Osteoblast (primary cell): Measurements from ENCODE around the gene USF1. TPM values are rescaled to one million over a fixed set of nuclear protein-coding genes. Genes with fewer than 3 reads are reported as not detected.
A peak's percentile ranks its signal among the peaks of the same experiment; 100 is the strongest.

ENCODE experiments used
- DNase-seq: peaks from one replicate; pipeline ENCODE4 v3.0.0; 2011; ENCODE audit warnings: low spot score, mixed read lengths; ENCODE audit not compliant: insufficient read length; ENCODE audit errors: missing footprints
- H2AFZ ChIP-seq: 2 replicates; pipeline ENCODE4 v1.6.0; 2011; ENCODE audit warnings: mild to moderate bottlenecking, low read length
- H3K27ac ChIP-seq: 2 replicates; pipeline ENCODE4 v1.5.1; 2011; ENCODE audit warnings: mild to moderate bottlenecking, low read depth, low read length, moderate library complexity
- H3K27me3 ChIP-seq: 2 replicates; pipeline ENCODE4 v1.6.0; 2012; ENCODE audit warnings: mild to moderate bottlenecking, control low read depth, inconsistent platforms, low read length, moderate library complexity; ENCODE audit not compliant: insufficient read depth
- H3K36me3 ChIP-seq: 2 replicates; pipeline ENCODE4 v1.5.1; 2011; ENCODE audit warnings: mild to moderate bottlenecking, low read length, control low read depth, moderate library complexity; ENCODE audit not compliant: insufficient read depth
- H3K4me1 ChIP-seq: 2 replicates; pipeline ENCODE4 v1.5.1; 2011; ENCODE audit warnings: mild to moderate bottlenecking, low read length, control low read depth, moderate library complexity; ENCODE audit not compliant: insufficient read depth
- H3K4me2 ChIP-seq: 2 replicates; pipeline ENCODE4 v1.6.0; 2011; ENCODE audit warnings: mild to moderate bottlenecking, low read length; ENCODE audit not compliant: insufficient read depth
- H3K4me3 ChIP-seq: fragments of 200-600 bp; sonication (generic); 3 replicates; pipeline ENCODE4 v1.5.1; 2012; ENCODE audit warnings: mild to moderate bottlenecking, low read length, inconsistent platforms; ENCODE audit not compliant: insufficient read depth
- H3K79me2 ChIP-seq: 2 replicates; pipeline ENCODE4 v1.6.0; 2012; ENCODE audit warnings: mild to moderate bottlenecking, low read length, control low read depth, inconsistent platforms; ENCODE audit not compliant: insufficient read depth
- H3K9me3 ChIP-seq: 2 replicates; pipeline ENCODE4 v1.5.1; 2011; ENCODE audit warnings: low read depth, low read length, control low read depth
- H4K20me1 ChIP-seq: 2 replicates; pipeline ENCODE4 v1.6.0; 2012; ENCODE audit warnings: mild to moderate bottlenecking, low read length, control low read depth; ENCODE audit not compliant: insufficient read depth
- total RNA-seq: library from RNA; depleted of rRNA; stranded (reverse); fragments of >200 nt; gene quantifications from 2 replicates; pipeline ENCODE4 v1.2.3, GENCODE V29; 2012
- TF ChIP-seq, protein P1 (sequence below): IDR thresholded peaks from 2 replicates; pipeline ENCODE4 v1.5.1; 2011; ENCODE audit warnings: mild to moderate bottlenecking, low read depth, low read length, moderate library complexity; ENCODE audit errors: extremely low read depth

USF1 gene
- total RNA-seq, 1 donor = 47.4 TPM

GRCh38 chr1:161091796-161092507 is 46.2 kb upstream of the USF1 start:
- H3K9me3 ChIP-seq = no peaks in the 10 kb centered on the region
- no peaks in the 10 kb centered on the region for H4K20me1 ChIP-seq
- H3K4me3 ChIP-seq = no peak overlapping the region
- no peaks in the 10 kb centered on the region for H3K27me3 ChIP-seq
- H3K27ac ChIP-seq = no peak overlapping the region
- TF ChIP-seq, protein P1, sequence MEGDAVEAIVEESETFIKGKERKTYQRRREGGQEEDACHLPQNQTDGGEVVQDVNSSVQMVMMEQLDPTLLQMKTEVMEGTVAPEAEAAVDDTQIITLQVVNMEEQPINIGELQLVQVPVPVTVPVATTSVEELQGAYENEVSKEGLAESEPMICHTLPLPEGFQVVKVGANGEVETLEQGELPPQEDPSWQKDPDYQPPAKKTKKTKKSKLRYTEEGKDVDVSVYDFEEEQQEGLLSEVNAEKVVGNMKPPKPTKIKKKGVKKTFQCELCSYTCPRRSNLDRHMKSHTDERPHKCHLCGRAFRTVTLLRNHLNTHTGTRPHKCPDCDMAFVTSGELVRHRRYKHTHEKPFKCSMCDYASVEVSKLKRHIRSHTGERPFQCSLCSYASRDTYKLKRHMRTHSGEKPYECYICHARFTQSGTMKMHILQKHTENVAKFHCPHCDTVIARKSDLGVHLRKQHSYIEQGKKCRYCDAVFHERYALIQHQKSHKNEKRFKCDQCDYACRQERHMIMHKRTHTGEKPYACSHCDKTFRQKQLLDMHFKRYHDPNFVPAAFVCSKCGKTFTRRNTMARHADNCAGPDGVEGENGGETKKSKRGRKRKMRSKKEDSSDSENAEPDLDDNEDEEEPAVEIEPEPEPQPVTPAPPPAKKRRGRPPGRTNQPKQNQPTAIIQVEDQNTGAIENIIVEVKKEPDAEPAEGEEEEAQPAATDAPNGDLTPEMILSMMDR = no peak
- H3K4me2 ChIP-seq = no peak overlapping the region
- no peak overlapping the region for H2AFZ ChIP-seq
- H3K36me3 ChIP-seq = no peaks in the 10 kb centered on the region
- peaks cover 19% of the 10 kb centered on the region for H3K4me1 ChIP-seq
- peak; percentile 83 for DNase-seq
- H3K79me2 ChIP-seq = no peaks in the 10 kb centered on the region

GRCh38 chr1:161091093-161091492 is 45.3 kb upstream of the USF1 start:
- Histone ChIP-seq H2AFZ (no peak overlapping the region), H3K36me3 (no peaks in the 10 kb centered on the region), H3K4me3 (no peak overlapping the region), H3K79me2 (no peaks in the 10 kb centered on the region), H3K4me2 (no peak overlapping the region), H3K27ac (no peak overlapping the region), H4K20me1 (no peaks in the 10 kb centered on the region), H3K27me3 (no peaks in the 10 kb centered on the region), H3K9me3 (no peaks in the 10 kb centered on the region), H3K4me1 (peaks cover 19% of the 10 kb centered on the region)
- TF ChIP-seq, protein P1 = no peak
- DNase-seq = no peak

DNA sequence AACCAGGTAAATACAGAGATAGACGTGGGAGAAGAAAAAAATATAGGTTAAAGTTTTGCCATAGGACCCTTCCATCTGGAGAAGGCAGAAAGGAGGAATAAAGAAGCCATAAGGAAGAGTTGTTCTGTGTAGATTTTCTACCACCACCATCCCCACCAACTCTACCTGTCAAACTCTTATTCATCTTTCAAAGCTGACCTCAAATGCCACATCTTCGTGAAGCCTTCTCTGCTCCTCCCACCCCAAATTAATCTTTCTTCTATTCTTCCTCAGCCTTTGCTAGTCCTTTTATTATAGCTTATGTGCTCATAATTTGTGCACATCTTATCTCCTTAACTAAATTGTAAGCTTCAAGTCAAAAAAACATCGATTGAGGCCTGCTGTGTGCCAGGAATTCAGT is 44.8 kb upstream of the USF1 start:
- H3K27ac ChIP-seq = no peak overlapping the region
- TF ChIP-seq, protein P1 = no peak
- no peaks in the 10 kb centered on the region for H3K9me3 ChIP-seq
- H4K20me1 ChIP-seq = no peaks in the 10 kb centered on the region
- H3K4me2 ChIP-seq = no peak overlapping the region
- no peak overlapping the region for H3K4me3 ChIP-seq
- no peaks in the 10 kb centered on the region for H3K36me3 ChIP-seq
- no peak overlapping the region for H2AFZ ChIP-seq
- no peak for DNase-seq
- no peaks in the 10 kb centered on the region for H3K79me2 ChIP-seq
- H3K4me1 ChIP-seq = peaks cover 19% of the 10 kb centered on the region
- no peaks in the 10 kb centered on the region for H3K27me3 ChIP-seq

GRCh38 chr1:161089938-161090337 is 44.2 kb upstream of the USF1 start:
- no peak overlapping the region for H3K27ac ChIP-seq
- no peaks in the 10 kb centered on the region for H3K36me3 ChIP-seq
- TF ChIP-seq, protein P1 = no peak
- H2AFZ ChIP-seq = no peak overlapping the region
- no peaks in the 10 kb centered on the region for H3K27me3 ChIP-seq
- no peaks in the 10 kb centered on the region for H4K20me1 ChIP-seq
- H3K79me2 ChIP-seq = no peaks in the 10 kb centered on the region
- peaks cover 24% of the 10 kb centered on the region for H3K4me1 ChIP-seq
- no peak overlapping the region for H3K4me3 ChIP-seq
- peak; percentile 57 for DNase-seq
- H3K4me2 ChIP-seq = no peak overlapping the region
- no peaks in the 10 kb centered on the region for H3K9me3 ChIP-seq
